NT2/D1 (cell line): Measurements from ENCODE around the gene CARD19.

Experiments
- YY1 ChIP-seq: IDR thresholded peaks from 2 replicates; pipeline ENCODE4 v1.6.1; 2011; ENCODE audit not compliant: insufficient read length, insufficient read depth
- ZNF274 ChIP-seq: IDR thresholded peaks from 2 replicates; pipeline ENCODE4 v1.6.1; 2011; ENCODE audit warnings: mild to moderate bottlenecking, low read depth, low read length

GRCh38 chr9:93064392-93065134, 31.5 kb upstream of the CARD19 start:
- TF ChIP-seq ZNF274 = no peak
- TF ChIP-seq YY1 = no peak
